MCF 10A (cell line): ENCODE data around the gene PRODH. TPM values are rescaled to one million over a fixed set of nuclear protein-coding genes. Genes with fewer than 3 reads are reported as not detected.
"Not testable (repeated sequence)": the region's sequence is repeated elsewhere in the genome, so short reads cannot be mapped to it uniquely, and the experiment has no call there.

Source experiments
- BruUV-seq: library from RNA; stranded (reverse); fragments of 400-500 nt; replicated peaks from 2 replicates; lab custom pipeline; 2021; lab: Mats Ljungman, UMichigan
- CTCF ChIA-PET: fragments of 300-600 bp; sonication (Branson Sonifier 250); formaldehyde crosslinking; extraction: SDS; loops from one replicate; lab custom pipeline; 2021; ENCODE audit warnings: antibody characterized with exemption, inconsistent platforms; lab: Yijun Ruan, JAX
- POLR2A ChIA-PET: fragments of 300-600, 350-650 bp; sonication (Branson Sonifier 250); formaldehyde crosslinking; extraction: SDS; loops from one replicate; lab custom pipeline; 2020; ENCODE audit warnings: antibody characterized with exemption, inconsistent platforms; lab: Yijun Ruan, JAX
- DNase-seq: peaks from one replicate; pipeline ENCODE4 v3.0.0-alpha.2; 2018; ENCODE audit not compliant: unreplicated experiment
- H3K27ac Mint-ChIP-seq: one replicate; pipeline ENCODE4 v1.8.0; 2022; ENCODE audit warnings: mild to moderate bottlenecking, low read depth, mixed read lengths; ENCODE audit not compliant: unreplicated experiment
- H3K27me3 Mint-ChIP-seq: one replicate; pipeline ENCODE4 v1.8.0; 2022; ENCODE audit warnings: mixed read lengths; ENCODE audit not compliant: insufficient read depth, unreplicated experiment
- H3K36me3 Mint-ChIP-seq: one replicate; pipeline ENCODE4 v1.8.0; 2022; ENCODE audit warnings: mild to moderate bottlenecking, moderate library complexity, mixed read lengths; ENCODE audit not compliant: insufficient read depth, unreplicated experiment
- H3K4me1 Mint-ChIP-seq: one replicate; pipeline ENCODE4 v1.8.0; 2022; ENCODE audit warnings: mixed read lengths; ENCODE audit not compliant: insufficient read depth, unreplicated experiment
- H3K4me3 Mint-ChIP-seq: one replicate; pipeline ENCODE4 v1.8.0; 2022; ENCODE audit warnings: mild to moderate bottlenecking, moderate library complexity, mixed read lengths; ENCODE audit not compliant: unreplicated experiment
- H3K9me3 Mint-ChIP-seq: one replicate; pipeline ENCODE4 v1.8.0; 2022; ENCODE audit warnings: mixed read lengths; ENCODE audit not compliant: unreplicated experiment
- intact Hi-C: fragments of 100-400 bp; cut with micrococcal nuclease; formaldehyde crosslinking; loops from 2 replicates; pipeline ENCODE4 v1.14.1; 2022
- total RNA-seq: library from RNA; stranded (reverse); gene quantifications from 2 replicates; pipeline ENCODE4 v1.2.3, GENCODE V29; 2022
- TF ChIP-seq, protein P1 (sequence below): fragments of 200-600 bp; IDR thresholded peaks from one replicate; pipeline ENCODE4 v1.8.0; 2022; ENCODE audit warnings: antibody characterized with exemption, mild to moderate bottlenecking; ENCODE audit not compliant: unreplicated experiment

Gene PRODH
- total RNA-seq, 1 experiment from 2014 or later = 8.4 TPM

DNA sequence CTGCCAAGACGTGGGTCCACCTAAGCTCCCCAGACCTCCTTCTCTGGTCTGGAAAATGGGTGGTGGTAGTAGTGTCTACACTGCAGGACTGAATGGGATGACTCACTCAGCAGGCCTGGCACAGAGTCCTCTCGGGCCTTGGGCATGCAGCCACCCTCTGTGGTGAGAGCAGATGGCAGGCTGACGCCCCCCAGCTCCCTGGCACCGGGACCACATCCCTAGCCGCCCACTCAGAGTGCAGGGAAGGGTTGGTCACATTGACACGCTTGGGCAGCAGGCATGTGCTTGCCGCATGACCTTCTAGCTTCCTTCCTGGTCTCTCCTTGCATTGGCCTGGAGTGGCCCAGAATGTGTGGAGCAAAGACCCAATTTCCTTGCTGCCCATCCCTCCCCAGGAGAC is 30.7 kb upstream of the PRODH start:
- H3K27ac Mint-ChIP-seq = no peak overlapping the region
- H3K27me3 Mint-ChIP-seq = no peaks in the 10 kb centered on the region
- CTCF ChIA-PET = no interaction called here
- DNase-seq = no peak
- no TSS peak for BruUV-seq
- POLR2A ChIA-PET = no interaction called here
- TF ChIP-seq, protein P1, sequence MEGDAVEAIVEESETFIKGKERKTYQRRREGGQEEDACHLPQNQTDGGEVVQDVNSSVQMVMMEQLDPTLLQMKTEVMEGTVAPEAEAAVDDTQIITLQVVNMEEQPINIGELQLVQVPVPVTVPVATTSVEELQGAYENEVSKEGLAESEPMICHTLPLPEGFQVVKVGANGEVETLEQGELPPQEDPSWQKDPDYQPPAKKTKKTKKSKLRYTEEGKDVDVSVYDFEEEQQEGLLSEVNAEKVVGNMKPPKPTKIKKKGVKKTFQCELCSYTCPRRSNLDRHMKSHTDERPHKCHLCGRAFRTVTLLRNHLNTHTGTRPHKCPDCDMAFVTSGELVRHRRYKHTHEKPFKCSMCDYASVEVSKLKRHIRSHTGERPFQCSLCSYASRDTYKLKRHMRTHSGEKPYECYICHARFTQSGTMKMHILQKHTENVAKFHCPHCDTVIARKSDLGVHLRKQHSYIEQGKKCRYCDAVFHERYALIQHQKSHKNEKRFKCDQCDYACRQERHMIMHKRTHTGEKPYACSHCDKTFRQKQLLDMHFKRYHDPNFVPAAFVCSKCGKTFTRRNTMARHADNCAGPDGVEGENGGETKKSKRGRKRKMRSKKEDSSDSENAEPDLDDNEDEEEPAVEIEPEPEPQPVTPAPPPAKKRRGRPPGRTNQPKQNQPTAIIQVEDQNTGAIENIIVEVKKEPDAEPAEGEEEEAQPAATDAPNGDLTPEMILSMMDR = no peak
- H3K36me3 Mint-ChIP-seq = no peaks in the 10 kb centered on the region
- no peaks in the 10 kb centered on the region for H3K4me1 Mint-ChIP-seq
- no peak overlapping the region for H3K4me3 Mint-ChIP-seq
- H3K9me3 Mint-ChIP-seq = no peaks in the 10 kb centered on the region
- intact Hi-C loops = no loop called here

DNA sequence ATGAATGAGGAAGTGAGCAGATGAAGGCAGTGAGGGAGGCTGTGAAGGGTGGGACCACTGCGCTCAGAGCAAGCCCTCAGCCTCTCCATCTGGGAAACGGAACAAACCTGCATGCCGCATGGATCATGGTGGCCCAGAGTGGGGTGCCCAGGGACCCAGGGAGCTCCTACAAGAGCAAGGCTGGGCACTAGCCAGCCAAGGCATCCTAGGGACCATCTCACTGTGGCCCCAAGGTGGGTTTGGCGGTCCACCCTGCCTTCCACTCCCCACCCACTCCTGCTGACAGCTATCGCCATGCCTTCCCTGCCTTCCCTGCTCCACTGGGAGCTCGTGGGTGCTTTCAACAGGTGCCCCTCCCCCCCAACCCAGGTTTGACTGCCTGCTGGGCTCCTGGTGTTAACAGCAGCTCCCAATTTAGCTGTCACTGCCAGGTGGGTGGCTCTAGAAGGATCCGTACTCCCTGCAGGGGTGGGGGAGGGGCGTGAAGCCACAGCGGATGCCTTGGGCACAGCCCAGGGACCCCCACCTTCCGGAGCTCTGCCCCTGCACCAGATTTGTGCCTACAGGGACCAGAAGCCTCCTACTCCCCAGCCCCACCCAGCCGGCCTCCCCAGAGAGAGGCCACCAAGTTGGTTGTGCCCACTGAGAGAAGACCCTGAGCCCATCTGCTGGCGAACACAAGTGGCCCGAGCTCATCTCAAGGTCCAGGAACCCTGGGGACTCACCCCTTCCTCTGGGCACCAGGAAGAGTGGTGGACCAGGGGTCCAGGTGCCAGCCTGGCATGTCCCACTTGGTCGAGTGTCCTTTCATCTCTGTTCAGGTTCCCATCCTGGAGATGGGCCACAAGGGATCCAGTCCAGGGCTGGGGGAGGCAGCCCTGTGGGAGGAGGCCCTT is 29.7 kb upstream of the PRODH start:
- ChIA-PET CTCF (interaction anchor here (0.6 to 0.7 kb wide), 2 partner anchors 12 to 259 kb away, joined by 3 read pairs; no protein-coding TSS in a partner anchor), POLR2A (no interaction called here)
- Mint-ChIP-seq H3K9me3 (no peaks in the 10 kb centered on the region), H3K27ac (no peak overlapping the region), H3K4me3 (no peak overlapping the region), H3K27me3 (no peaks in the 10 kb centered on the region), H3K36me3 (no peaks in the 10 kb centered on the region), H3K4me1 (no peaks in the 10 kb centered on the region)
- no peak for DNase-seq
- intact Hi-C loops = no loop called here
- TF ChIP-seq, protein P1 = no peak
- BruUV-seq = no TSS peak

DNA sequence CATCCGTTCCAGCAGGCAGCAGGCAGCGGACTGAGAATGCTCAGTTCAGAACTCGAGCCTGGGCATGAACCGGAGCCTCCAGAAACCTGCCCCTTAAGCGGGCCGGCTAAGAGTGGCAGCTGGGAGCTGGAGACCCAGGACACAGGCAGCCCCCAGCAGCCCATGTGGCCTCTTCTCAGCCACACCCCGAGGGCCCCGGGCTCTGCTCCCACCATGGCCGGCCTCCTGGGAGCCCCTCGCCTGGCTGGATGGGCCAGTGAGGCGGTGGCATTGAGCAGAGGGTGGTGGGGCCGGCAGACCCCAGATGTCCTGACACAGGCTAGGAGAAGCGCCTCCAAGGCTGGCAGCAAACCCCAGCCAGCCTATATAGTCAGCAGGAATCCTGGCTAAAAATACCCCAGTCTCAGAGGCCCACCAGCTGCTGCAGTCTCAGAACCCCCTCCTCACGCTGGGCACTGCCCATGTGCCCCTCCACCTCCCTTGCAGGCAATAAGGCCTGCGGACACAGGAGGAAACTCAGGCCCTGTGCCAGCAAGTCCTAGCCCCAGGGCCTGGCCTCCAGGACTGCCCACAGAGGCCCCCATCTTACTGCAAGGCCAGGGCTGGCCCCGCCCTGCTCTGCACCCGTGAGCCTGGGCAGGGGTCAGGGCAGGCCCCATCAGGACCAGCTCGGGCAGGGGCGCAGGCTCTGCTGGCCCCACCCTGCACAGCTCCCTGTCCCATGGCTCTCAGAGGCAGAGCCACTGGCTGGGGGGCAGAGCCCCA is 28.6 kb upstream of the PRODH start:
- DNase-seq, H3K9me3 Mint-ChIP-seq, BruUV-seq, H3K27me3 Mint-ChIP-seq, H3K36me3 Mint-ChIP-seq, H3K27ac Mint-ChIP-seq, H3K4me1 Mint-ChIP-seq, intact Hi-C loops, H3K4me3 Mint-ChIP-seq, POLR2A ChIA-PET: not testable (repeated sequence)
- CTCF ChIA-PET = interaction anchor here (0.6 to 0.7 kb wide), 2 partner anchors 11 to 260 kb away, joined by 3 read pairs; no protein-coding TSS in a partner anchor

DNA sequence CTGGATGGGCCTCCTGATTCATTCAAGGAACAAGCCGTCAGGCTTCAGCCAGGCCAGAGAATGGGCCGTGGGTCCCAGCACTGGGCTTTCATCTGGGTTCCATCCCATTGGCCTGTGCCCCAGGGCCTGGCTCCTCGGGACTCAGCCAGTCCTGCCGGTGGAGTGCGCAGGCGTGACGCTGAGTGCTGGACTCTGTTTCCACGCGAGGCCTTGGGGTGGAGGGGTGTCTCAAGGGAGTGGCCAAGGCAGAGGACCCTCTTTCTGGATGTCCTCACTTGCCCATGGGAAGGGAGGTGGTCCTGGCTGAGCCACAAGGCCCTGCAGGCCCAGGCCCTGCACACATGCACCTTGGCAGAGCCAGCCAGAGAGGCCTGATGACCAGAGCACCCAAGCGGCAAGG is 28.0 kb upstream of the PRODH start:
- BruUV-seq, POLR2A ChIA-PET, intact Hi-C loops, DNase-seq, H3K36me3 Mint-ChIP-seq, CTCF ChIA-PET, H3K27ac Mint-ChIP-seq, H3K27me3 Mint-ChIP-seq, H3K9me3 Mint-ChIP-seq, H3K4me1 Mint-ChIP-seq, H3K4me3 Mint-ChIP-seq: not testable (repeated sequence)

DNA sequence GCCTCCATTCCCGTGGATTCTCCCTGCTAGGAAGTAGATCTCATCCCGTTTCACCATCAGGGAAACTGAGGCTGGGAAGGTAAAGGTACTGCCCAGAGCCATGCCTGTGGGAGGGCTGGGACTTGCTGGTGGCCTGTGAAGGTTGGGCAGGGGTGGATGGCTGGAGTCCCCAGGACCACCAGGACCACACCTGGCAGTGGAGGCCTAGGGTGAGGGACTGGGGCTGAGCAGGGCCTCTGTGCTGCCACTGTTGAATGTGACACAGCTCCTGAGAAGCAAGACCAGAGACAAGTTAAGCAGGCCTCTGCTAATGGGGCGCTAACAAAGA is 26.2 kb upstream of the PRODH start:
- TF ChIP-seq, protein P1 = no peak
- Mint-ChIP-seq H3K4me3 (no peak overlapping the region), H3K9me3 (no peaks in the 10 kb centered on the region), H3K27me3 (peaks cover 10% of the 10 kb centered on the region), H3K36me3 (no peaks in the 10 kb centered on the region), H3K27ac (no peak overlapping the region), H3K4me1 (peaks cover 6% of the 10 kb centered on the region)
- ChIA-PET CTCF (no interaction called here), POLR2A (no interaction called here)
- intact Hi-C loops = no loop called here
- no TSS peak for BruUV-seq
- DNase-seq = no peak

DNA sequence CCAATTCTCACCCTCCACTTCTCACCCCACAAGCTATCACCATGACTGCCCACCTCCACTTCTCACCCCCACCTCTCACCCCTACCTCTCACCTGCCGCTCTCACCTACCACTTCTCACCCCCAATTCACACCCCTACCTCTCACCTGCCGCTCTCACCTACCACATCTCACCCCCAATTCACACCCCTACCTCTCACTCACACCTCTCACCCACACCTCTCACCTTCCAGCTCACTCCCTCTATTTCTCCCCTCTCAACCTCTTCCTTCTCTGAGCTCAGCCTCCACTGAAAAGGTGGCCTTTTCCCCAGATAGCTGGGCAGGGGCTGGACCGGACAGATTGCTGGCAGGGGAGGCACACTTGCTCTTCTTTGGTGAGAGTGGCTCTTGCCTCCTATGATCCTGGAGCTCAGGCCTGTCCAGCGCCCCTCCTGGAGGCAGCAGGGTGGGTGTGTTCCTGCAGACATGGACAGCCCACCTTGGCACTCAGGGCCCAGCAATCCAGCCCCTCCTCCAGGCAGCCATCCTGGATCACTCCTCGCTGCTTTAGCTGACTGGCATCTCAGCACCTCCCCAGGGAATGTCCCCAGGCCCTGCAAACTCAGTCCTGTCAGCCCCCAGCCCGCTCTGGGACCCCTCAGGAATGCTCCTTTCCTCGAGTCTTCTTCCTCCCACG is 25.7 kb upstream of the PRODH start:
- H3K9me3 Mint-ChIP-seq, DNase-seq, H3K27ac Mint-ChIP-seq, BruUV-seq, H3K27me3 Mint-ChIP-seq, H3K36me3 Mint-ChIP-seq, H3K4me3 Mint-ChIP-seq, intact Hi-C loops, CTCF ChIA-PET, H3K4me1 Mint-ChIP-seq: not testable (repeated sequence)
- POLR2A ChIA-PET = interaction anchor here (0.6 kb wide), 1 partner anchor 554 kb away, joined by 5 read pairs; no protein-coding TSS in a partner anchor
